Naive B cell (primary cell): ENCODE results near the gene PRKAG2. TPM values are rescaled to one million over a fixed set of nuclear protein-coding genes. Genes with fewer than 3 reads are reported as not detected.

Experiments used
- ATAC-seq, 2 donors: fragments of 150-1000 bp; cut with Tn5 transposase; 2 replicates each; pipeline ENCODE4 v1.10.0; 2021; ENCODE audit warnings: low read depth in 2 of 2, mild to moderate bottlenecking in 2 of 2, moderate library complexity in 2 of 2
- DNase-seq: peaks from one replicate; pipeline ENCODE4 v3.0.0; 2022
- H3K27ac Mint-ChIP-seq, 6 donors: one replicate each; pipeline ENCODE4 v1.8.0; 2020 to 2022; ENCODE audit warnings: mild to moderate bottlenecking in 6 of 6, mixed read lengths in 6 of 6, moderate library complexity in 5 of 6, inconsistent platforms in 2 of 6
- H3K27me3 Mint-ChIP-seq, 3 donors: one replicate each; pipeline ENCODE4 v1.8.0; 2021 to 2022; ENCODE audit warnings: mixed read lengths in 3 of 3, mild to moderate bottlenecking in 1 of 3
- H3K36me3 Mint-ChIP-seq, 2 donors: one replicate each; pipeline ENCODE4 v1.8.0; 2020 to 2022; ENCODE audit warnings: mixed read lengths in 2 of 2, inconsistent platforms in 1 of 2, mild to moderate bottlenecking in 1 of 2
- H3K4me1 Mint-ChIP-seq, 3 donors: one replicate each; pipeline ENCODE4 v1.8.0; 2020 to 2022; ENCODE audit warnings: mixed read lengths in 3 of 3, inconsistent platforms in 1 of 3, mild to moderate bottlenecking in 1 of 3, moderate library complexity in 1 of 3
- H3K4me3 Mint-ChIP-seq, 8 donors: one replicate each; pipeline ENCODE4 v1.8.0; 2020 to 2022; ENCODE audit warnings: mild to moderate bottlenecking in 8 of 8, mixed read lengths in 8 of 8, moderate library complexity in 8 of 8, inconsistent platforms in 2 of 8
- H3K9me3 Mint-ChIP-seq, 7 donors: one replicate each; pipeline ENCODE4 v1.8.0; 2020 to 2022; ENCODE audit warnings: mixed read lengths in 7 of 7, mild to moderate bottlenecking in 5 of 7, inconsistent platforms in 2 of 7, moderate library complexity in 1 of 7
- polyA plus RNA-seq, 6 donors: library from polyadenylated mRNA; unstranded; fragments of 300-500 nt; fragmentation: Illumina TruSeq; gene quantifications; one replicate each; pipeline ENCODE4 v1.2.3, GENCODE V29; 2021; ENCODE audit warnings: low read depth in 6 of 6

The PRKAG2 gene
- polyA plus RNA-seq, 6 donors from 2014 or later: 16.2 to 25.4 (median 20.0) TPM

DNA sequence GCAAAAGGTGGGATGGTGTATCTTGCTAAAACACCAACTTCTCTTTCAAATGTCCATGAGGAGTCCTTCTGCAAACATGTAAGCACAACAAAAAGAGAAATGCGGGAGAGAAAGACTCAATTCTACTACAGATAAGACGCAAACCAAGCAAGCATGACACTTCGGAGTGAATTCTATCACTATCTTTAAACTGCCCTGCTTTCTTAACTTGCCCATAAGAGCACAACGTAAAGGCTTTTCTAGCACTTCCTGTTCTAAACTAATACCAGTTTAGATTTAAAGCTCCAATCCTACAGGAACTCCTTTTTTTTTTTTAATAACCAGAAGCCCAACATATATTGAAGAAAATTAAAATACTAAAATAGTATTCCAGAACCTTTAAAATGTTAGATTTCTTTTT, 365.6 kb downstream of the PRKAG2 start:
- H3K27ac Mint-ChIP-seq: no peak overlapping the region
- peaks cover 58 to 71% (median 63%) of the 10 kb centered on the region in 3 donors for H3K4me1 Mint-ChIP-seq
- no peak for DNase-seq
- no peaks in the 10 kb centered on the region for H3K9me3 Mint-ChIP-seq
- ATAC-seq: no peak
- H3K36me3 Mint-ChIP-seq: no peaks in the 10 kb centered on the region
- no peaks in the 10 kb centered on the region for H3K27me3 Mint-ChIP-seq
- no peak overlapping the region for H3K4me3 Mint-ChIP-seq

DNA sequence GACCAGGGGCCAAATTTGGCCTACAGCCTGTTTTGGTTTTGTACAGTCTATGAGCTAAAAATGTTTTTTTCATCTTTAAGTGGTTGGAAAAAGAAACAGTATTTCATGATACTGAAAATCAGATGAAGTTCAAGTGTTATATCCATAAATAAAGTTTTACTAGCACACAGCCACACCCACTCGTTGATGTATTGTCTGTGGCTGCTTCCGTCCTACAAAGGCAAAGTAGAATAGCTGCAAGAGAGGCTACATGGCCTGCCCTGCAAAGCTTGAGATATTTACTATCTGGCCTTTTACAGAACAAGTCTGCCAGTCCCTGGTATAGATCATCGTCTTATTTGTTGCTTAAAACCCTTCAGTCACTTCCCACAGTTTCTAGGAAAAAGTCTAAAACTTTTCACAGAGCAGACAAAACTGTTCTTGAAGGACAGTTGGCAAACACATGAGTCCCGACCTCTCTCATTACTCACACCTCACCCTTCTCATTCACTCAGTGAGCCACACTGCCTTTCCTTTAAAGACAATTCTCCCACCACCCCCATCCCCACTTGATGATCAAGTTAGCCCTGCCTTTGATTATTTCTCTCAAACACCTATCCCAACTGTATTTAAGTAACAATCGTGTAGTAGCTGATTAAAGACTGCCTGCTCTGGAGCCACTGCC, 367.1 kb downstream of the PRKAG2 start:
- no peaks in the 10 kb centered on the region for H3K9me3 Mint-ChIP-seq
- no peak for DNase-seq
- H3K27ac Mint-ChIP-seq: peak overlapping the region in 2 of 6 donors; percentile 21 to 68
- ATAC-seq: no peak
- no peak overlapping the region for H3K4me3 Mint-ChIP-seq
- peaks cover 49 to 68% (median 61%) of the 10 kb centered on the region in 3 donors for H3K4me1 Mint-ChIP-seq
- H3K36me3 Mint-ChIP-seq: no peaks in the 10 kb centered on the region
- H3K27me3 Mint-ChIP-seq: no peaks in the 10 kb centered on the region

DNA sequence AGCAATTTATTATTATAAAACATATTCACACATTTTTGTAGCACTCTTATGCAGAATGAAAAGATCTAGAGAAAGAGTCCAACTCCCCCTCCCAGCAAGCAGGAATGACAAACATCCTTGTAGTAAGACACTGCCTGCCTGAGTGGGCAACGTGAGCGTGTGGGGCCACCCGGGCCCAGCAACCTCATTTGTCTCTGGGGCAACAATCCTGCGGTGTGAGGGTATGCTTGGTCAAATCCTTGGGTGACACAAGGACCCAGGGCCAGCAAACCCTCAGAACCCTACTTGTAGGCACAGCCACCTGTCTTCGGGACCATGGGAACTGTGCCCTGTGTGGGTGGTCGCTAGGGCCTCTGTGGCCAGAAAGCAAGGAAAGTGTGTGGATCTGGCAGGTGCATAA, 367.9 kb downstream of the PRKAG2 start:
- no peaks in the 10 kb centered on the region for H3K9me3 Mint-ChIP-seq
- H3K4me3 Mint-ChIP-seq: no peak overlapping the region
- DNase-seq: no peak
- no peaks in the 10 kb centered on the region for H3K27me3 Mint-ChIP-seq
- H3K27ac Mint-ChIP-seq: no peak overlapping the region
- no peak for ATAC-seq
- H3K4me1 Mint-ChIP-seq: peaks cover 44 to 64% (median 58%) of the 10 kb centered on the region in 3 donors
- H3K36me3 Mint-ChIP-seq: no peaks in the 10 kb centered on the region

DNA sequence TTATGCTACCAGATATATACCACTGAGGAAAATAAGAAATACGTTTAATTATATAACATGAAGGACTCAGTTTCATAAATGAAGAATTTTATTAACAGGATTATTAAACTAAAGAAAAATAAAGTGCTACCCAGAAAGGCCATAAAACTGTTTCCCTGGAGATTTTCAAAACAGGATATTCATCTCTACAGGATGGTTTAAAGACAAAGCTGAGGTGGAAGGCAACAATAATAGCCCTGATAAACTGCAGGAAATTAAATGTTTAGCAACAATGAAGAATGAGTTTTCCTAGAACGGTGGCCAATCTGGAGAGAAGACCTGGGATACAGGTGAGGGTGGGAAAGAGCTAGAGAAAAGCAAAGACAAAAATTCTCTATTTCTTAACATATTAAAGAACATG, 369.1 kb downstream of the PRKAG2 start:
- Mint-ChIP-seq H3K27me3 (no peaks in the 10 kb centered on the region), H3K27ac (peak overlapping the region in 1 of 6 donors; percentile 19), H3K4me1 (peaks cover 46 to 63% (median 53%) of the 10 kb centered on the region in 3 donors), H3K9me3 (no peaks in the 10 kb centered on the region), H3K4me3 (no peak overlapping the region), H3K36me3 (no peaks in the 10 kb centered on the region)
- no peak for ATAC-seq
- DNase-seq: no peak

DNA sequence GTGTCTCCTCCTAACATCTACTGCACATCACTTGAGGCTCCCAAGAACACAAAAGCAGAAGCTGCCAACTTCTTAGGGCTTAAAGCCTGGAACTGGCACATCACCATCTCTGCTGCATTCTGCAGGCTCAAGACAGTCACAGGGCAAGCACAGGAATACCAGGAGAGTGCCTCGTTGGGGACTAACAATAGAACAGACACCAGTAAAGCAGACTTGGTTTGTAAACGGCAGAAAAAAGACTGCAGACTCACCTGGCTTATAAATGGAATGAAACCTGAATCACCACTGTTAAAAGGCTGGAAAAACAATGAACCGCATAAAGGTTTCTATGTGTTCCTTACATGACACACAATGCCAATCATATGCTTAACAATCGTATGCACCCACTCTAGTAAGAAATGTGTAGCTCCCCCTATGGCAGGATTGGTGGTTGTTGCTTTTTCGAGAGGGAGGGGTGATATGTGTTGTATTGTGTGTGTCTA, 370.0 kb downstream of the PRKAG2 start:
- Mint-ChIP-seq H3K9me3 (no peaks in the 10 kb centered on the region), H3K4me3 (no peak overlapping the region), H3K27me3 (no peaks in the 10 kb centered on the region), H3K27ac (peak overlapping the region in 2 of 6 donors; percentile 52 to 60), H3K4me1 (peaks cover 43 to 61% (median 48%) of the 10 kb centered on the region in 3 donors), H3K36me3 (no peaks in the 10 kb centered on the region)
- DNase-seq: no peak
- no peak for ATAC-seq

Other genes with a start within 250 kb of the PRKAG2 start
- not detected for gene GALNTL5, start 79.3 kb upstream of the PRKAG2 start, polyA plus RNA-seq
- gene GALNT11, start 148.6 kb upstream of the PRKAG2 start, polyA plus RNA-seq: 10 to 100 TPM; 11.0 to 24.5 (median 15.0) TPM